ENCODE measurements around the gene LAMTOR4. TPM values are rescaled to one million over a fixed set of nuclear protein-coding genes. Genes with fewer than 3 reads are reported as not detected.
"Not testable (repeated sequence)": the region's sequence is repeated elsewhere in the genome, so short reads cannot be mapped to it uniquely, and the experiment has no call there.

Gene LAMTOR4
- polyA plus RNA-seq, 4 donors, result 141 to 370 (median 222) TPM

DNA sequence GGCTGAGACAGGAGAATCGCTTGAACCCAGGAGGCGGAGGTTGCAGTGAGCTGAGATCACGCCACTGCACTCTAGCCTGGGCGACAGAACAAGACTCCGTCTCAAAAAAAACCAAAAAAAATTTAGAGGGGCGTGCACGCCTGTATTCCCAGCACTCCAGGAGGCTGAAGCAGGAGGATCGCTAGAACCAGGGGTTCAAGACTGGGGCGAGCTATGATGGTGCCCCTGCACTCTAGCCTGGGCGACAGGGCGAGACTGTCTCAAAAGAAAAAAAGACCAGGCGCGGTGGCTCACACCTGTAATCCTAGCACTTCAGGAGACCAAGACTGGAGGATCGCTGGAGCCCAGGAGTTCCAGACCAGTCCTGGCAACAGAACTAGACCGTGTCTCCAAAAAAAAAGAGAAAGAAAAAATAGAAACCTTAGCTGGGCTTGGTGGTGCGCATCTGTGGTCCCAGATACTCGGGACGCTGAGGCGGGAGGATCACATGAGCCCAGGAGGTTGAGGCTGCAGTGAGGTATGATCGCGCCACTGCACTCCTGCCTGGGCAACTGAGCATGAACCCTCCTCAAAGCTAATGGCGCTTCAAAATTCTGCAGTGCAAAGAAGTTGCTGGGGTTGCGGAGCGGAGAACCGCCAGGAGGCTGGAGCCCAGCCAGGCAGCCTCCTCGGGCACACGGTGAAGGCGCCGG lies 22.3 kb upstream of the LAMTOR4 start:
- WGBS, 3 donors, result 5 to 10% (median 6%) methylated on average over 28 to 29 of the region's 29 CpGs
- H3K27ac ChIP-seq (ENCODE audit: low read depth in 1 of 3, low read length in 2 of 3), result peak overlapping the region; percentile 94 to 97 (median 95)
- FAIRE-seq (no peak), DNase-seq (no peak)
- peak overlapping the region; percentile 60 to 94 (median 81) for H3K4me3 ChIP-seq (ENCODE audit: low read depth in 1 of 3, low read length in 3 of 3)
- H3K4me1 ChIP-seq (ENCODE audit: control insufficient read depth in 3 of 3, insufficient read depth in 2 of 3, low read depth in 1 of 3, low read length in 2 of 3), result peaks cover 3 to 30% (median 5%) of the 10 kb centered on the region in 3 donors
- H3K27me3 ChIP-seq (ENCODE audit: control insufficient read depth in 3 of 3, insufficient read depth in 3 of 3, low read length in 3 of 3), result no peaks in the 10 kb centered on the region
- no peaks in the 10 kb centered on the region for H3K9me3 ChIP-seq (ENCODE audit: control insufficient read depth in 2 of 2, insufficient read depth in 1 of 2, low read depth in 1 of 2, low read length in 1 of 2)
- peaks cover 0 to 5% (median 0%) of the 10 kb centered on the region in 3 donors for H3K36me3 ChIP-seq (ENCODE audit: control insufficient read depth in 3 of 3, insufficient read depth in 2 of 3, low read depth in 1 of 3, low read length in 3 of 3)

DNA sequence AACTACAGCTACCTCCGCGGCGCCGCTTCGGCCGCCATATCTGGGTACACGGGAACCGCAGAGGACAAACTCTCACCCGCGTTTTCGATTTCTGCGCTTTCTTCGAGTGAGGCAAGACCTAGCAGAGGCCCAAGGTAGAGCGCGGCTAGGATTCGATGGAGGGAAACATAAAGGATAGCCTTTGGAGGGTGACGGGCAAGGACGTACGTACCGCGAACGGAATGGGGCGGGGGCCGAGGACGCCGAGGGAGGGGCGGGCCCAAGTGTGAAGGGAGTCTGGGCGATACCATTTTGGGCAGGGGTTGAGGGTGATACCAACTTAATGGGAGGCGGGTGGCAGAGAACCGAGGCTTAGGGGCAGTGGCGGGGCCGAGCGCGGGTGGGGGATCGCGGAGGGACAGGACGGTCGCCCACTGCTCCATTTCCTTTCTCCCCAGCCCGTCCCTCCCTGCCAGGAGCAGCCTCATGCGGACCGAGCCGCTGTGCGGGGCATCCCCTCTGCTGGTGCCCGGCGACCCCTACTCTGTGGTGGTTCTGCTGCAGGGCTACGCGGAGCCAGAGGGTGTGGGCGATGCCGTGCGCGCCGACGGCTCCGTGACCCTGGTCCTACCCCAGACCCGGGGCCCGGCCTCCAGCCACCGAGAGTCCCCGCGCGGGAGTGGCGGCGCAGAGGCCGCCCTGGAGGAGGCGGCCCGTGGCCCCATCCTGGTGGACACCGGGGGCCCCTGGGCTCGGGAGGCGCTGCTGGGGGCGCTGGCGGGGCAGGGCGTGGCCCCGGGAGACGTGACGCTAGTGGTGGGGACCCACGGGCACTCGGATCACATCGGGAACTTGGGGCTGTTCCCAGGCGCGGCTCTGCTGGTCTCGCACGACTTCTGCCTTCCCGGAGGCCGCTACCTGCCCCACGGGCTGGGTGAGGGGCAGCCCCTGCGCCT lies 21.5 kb upstream of the LAMTOR4 start, which contains the start of gene MBLAC1:
Gene MBLAC1, plus strand, starts transcription at position 37 of the 935 bp plus-strand sequence. Its CDS starts 429 bp downstream, at position 466.
- DNase-seq (peak; percentile 93 to 97), FAIRE-seq (no peak)
- H3K36me3 ChIP-seq (ENCODE audit: control insufficient read depth in 3 of 3, insufficient read depth in 2 of 3, low read depth in 1 of 3, low read length in 3 of 3), result peaks cover 0 to 2% (median 0%) of the 10 kb centered on the region in 3 donors
- peak within 1 kb of the TSS; percentile 94 to 97 (median 95) for H3K27ac ChIP-seq (ENCODE audit: low read depth in 1 of 3, low read length in 2 of 3)
- WGBS, 3 donors, result 0 to 1% (median 0%) methylated on average over 54 to 85 of the region's 85 CpGs
- H3K27me3 ChIP-seq (ENCODE audit: control insufficient read depth in 3 of 3, insufficient read depth in 3 of 3, low read length in 3 of 3), result no peaks in the 10 kb centered on the region
- peaks cover 3 to 30% (median 5%) of the 10 kb centered on the region in 3 donors for H3K4me1 ChIP-seq (ENCODE audit: control insufficient read depth in 3 of 3, insufficient read depth in 2 of 3, low read depth in 1 of 3, low read length in 2 of 3)
- no peaks in the 10 kb centered on the region for H3K9me3 ChIP-seq (ENCODE audit: control insufficient read depth in 2 of 2, insufficient read depth in 1 of 2, low read depth in 1 of 2, low read length in 1 of 2)
- peak within 1 kb of the TSS; percentile 60 to 94 (median 81) for H3K4me3 ChIP-seq (ENCODE audit: low read depth in 1 of 3, low read length in 3 of 3)

DNA sequence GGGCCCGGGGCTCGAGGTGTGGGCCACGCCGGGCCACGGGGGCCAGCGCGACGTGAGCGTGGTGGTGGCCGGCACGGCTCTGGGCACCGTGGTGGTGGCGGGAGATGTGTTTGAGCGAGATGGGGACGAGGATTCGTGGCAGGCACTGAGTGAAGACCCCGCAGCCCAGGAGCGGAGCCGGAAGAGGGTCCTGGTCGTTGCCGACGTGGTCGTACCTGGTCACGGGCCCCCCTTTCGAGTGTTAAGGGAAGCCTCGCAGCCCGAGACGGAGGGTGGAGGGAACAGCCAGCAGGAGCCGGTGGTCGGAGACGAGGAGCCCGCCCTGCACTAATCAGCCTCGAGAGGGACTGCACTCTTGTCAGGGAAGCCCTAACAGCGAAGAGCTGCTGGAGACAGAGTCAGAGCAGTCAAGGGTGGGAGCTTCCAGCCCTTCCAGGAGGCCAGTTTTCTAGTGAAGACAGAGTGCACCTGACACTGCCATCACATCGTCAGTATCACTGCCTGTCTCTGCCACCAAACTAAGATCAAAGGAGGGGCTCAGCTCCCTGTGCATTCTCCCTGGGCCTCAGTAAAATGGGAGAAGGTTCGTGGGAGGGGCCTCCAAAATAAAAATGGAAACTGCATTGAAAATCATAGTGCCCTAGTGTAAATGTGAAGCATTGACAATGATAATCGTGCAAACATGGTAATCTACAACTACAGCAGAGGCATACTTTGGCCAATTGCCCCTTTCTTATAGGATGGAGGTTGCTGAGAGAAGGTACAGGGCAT lies 20.7 kb upstream of the LAMTOR4 start:
- 1 to 3% (median 3%) methylated on average over 19 to 37 of the region's 37 CpGs for WGBS, 3 donors
- Histone ChIP-seq H3K27ac (ENCODE audit: low read depth in 1 of 3, low read length in 2 of 3) (peak overlapping the region; percentile 94 to 97 (median 95)), H3K4me3 (ENCODE audit: low read depth in 1 of 3, low read length in 3 of 3) (peak overlapping the region; percentile 60 to 94 (median 81)), H3K27me3 (ENCODE audit: control insufficient read depth in 3 of 3, insufficient read depth in 3 of 3, low read length in 3 of 3) (no peaks in the 10 kb centered on the region), H3K36me3 (ENCODE audit: control insufficient read depth in 3 of 3, insufficient read depth in 2 of 3, low read depth in 1 of 3, low read length in 3 of 3) (no peaks in the 10 kb centered on the region), H3K4me1 (ENCODE audit: control insufficient read depth in 3 of 3, insufficient read depth in 2 of 3, low read depth in 1 of 3, low read length in 2 of 3) (peaks cover 5 to 30% (median 5%) of the 10 kb centered on the region in 3 donors), H3K9me3 (ENCODE audit: control insufficient read depth in 2 of 2, insufficient read depth in 1 of 2, low read depth in 1 of 2, low read length in 1 of 2) (no peaks in the 10 kb centered on the region)
- DNase-seq (peak; percentile 24 to 57), FAIRE-seq (no peak)

DNA sequence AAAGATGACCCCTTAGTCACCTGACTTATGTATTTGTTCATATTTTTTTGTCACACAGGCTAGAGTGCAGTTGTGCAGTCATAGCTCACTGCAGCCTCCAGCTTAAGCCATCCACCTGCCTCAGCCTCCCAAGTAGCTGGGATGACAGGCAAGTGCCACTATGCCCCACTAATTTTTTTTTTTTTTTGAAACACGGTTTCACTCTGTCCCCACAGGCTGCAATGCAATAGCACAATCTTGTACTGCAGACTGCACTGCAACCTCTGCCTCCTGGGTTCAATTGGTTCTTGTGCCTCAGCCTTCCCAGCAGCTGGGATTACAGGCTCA lies 20.1 kb upstream of the LAMTOR4 start:
- Histone ChIP-seq H3K27me3 (ENCODE audit: control insufficient read depth in 3 of 3, insufficient read depth in 3 of 3, low read length in 3 of 3) (no peaks in the 10 kb centered on the region), H3K9me3 (ENCODE audit: control insufficient read depth in 2 of 2, insufficient read depth in 1 of 2, low read depth in 1 of 2, low read length in 1 of 2) (no peaks in the 10 kb centered on the region), H3K27ac (ENCODE audit: low read depth in 1 of 3, low read length in 2 of 3) (peak overlapping the region in 1 of 3 donors; percentile 97), H3K36me3 (ENCODE audit: control insufficient read depth in 3 of 3, insufficient read depth in 2 of 3, low read depth in 1 of 3, low read length in 3 of 3) (no peaks in the 10 kb centered on the region), H3K4me3 (ENCODE audit: low read depth in 1 of 3, low read length in 3 of 3) (no peak overlapping the region), H3K4me1 (ENCODE audit: control insufficient read depth in 3 of 3, insufficient read depth in 2 of 3, low read depth in 1 of 3, low read length in 2 of 3) (peaks cover 5 to 30% (median 5%) of the 10 kb centered on the region in 3 donors)
- FAIRE-seq (no peak), DNase-seq (peak in 1 of 2 donors; percentile 19)
- 25 to 44% (median 29%) methylated on average over 1 of the region's 1 CpG for WGBS, 3 donors

DNA sequence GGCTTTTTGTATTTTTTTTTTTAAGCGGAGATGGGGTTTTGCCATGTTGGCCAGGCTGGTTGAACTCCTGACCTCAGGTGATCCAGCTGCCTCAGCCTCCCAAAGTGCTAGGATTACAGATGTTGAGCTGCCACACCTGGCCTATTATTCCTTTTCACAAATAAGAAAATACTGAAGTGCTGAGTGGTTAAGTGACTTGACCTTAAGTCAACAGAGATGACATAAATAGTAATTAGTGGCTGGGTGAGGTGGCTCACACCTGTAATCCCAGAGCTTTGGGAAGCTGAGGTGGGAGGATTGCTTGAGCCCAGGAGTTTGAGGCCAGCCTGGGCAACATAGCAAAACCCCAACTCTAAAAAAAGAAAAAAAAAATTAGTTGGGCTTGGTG lies 18.5 kb upstream of the LAMTOR4 start:
- WGBS, 3 donors, result 77 to 89% (median 89%) methylated on average over 1 of the region's 1 CpG
- DNase-seq, result peak in 1 of 2 donors; percentile 37

DNA sequence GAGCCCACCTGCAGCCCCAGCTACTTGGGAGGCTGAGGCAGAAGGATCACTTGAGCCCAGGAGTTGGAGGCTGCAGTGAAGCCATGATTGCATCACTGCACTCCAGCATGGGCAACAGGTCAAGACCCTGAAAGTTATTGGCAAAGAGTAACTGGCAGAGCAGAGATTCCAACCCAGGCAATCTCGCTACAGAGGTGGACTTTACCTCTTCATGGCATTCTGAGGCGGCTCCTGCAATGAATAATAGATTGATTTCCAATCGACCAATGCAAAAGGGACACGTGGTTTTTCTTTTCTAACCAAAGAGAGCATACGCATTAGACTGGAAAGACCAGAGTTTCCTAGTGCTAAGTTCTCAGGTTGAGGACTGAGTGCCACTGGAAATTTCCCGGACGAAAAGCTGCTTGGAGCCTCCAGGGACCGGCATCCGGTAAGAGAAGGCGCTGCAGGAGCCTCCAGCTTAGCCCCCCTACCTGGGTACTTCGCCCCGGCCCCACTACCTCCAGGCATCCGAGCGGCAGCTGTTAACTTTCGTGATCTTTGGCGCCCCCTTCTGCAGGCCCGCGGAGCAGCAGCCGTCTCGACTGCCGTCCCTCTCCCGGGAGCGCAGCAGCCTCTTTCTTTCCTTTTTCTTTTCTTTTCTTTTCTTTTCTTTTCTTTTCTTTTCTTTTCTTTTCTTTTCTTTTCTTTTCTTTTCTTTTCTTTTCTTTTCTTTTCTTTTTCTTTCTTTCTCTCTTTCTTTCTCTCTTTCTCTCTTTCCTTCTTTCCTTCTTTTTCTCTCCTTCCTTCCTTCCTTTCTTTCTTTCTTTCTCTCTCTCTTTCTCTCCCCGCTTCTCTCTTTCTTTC lies 17.9 kb upstream of the LAMTOR4 start:
- H3K4me3 ChIP-seq (ENCODE audit: low read depth in 1 of 3, low read length in 3 of 3), result peak overlapping the region in 2 of 3 donors; percentile 19 to 46
- H3K36me3 ChIP-seq (ENCODE audit: control insufficient read depth in 3 of 3, insufficient read depth in 2 of 3, low read depth in 1 of 3, low read length in 3 of 3), result no peaks in the 10 kb centered on the region
- FAIRE-seq (no peak), DNase-seq (peak; percentile 90 to 93)
- H3K27ac ChIP-seq (ENCODE audit: low read depth in 1 of 3, low read length in 2 of 3), result peak overlapping the region; percentile 48 to 76 (median 75)
- H3K27me3 ChIP-seq (ENCODE audit: control insufficient read depth in 3 of 3, insufficient read depth in 3 of 3, low read length in 3 of 3), result no peaks in the 10 kb centered on the region
- peaks cover 2 to 16% (median 5%) of the 10 kb centered on the region in 3 donors for H3K4me1 ChIP-seq (ENCODE audit: control insufficient read depth in 3 of 3, insufficient read depth in 2 of 3, low read depth in 1 of 3, low read length in 2 of 3)
- 2 to 10% (median 6%) methylated on average over 24 of the region's 24 CpGs for WGBS, 3 donors
- no peaks in the 10 kb centered on the region for H3K9me3 ChIP-seq (ENCODE audit: control insufficient read depth in 2 of 2, insufficient read depth in 1 of 2, low read depth in 1 of 2, low read length in 1 of 2)

More for the DNA sequence above, 18.5 kb upstream of the LAMTOR4 start:
- H3K9me3 ChIP-seq (ENCODE audit: control insufficient read depth in 2 of 2, insufficient read depth in 1 of 2, low read depth in 1 of 2, low read length in 1 of 2); H3K36me3 ChIP-seq (ENCODE audit: control insufficient read depth in 3 of 3, insufficient read depth in 2 of 3, low read depth in 1 of 3, low read length in 3 of 3); FAIRE-seq; H3K27me3 ChIP-seq (ENCODE audit: control insufficient read depth in 3 of 3, insufficient read depth in 3 of 3, low read length in 3 of 3); H3K4me3 ChIP-seq (ENCODE audit: low read depth in 1 of 3, low read length in 3 of 3): not testable (repeated sequence)
- Histone ChIP-seq H3K4me1 (ENCODE audit: control insufficient read depth in 3 of 3, insufficient read depth in 2 of 3, low read depth in 1 of 3, low read length in 2 of 3) (peaks cover 2 to 22% (median 5%) of the 10 kb centered on the region in 3 donors), H3K27ac (ENCODE audit: low read depth in 1 of 3, low read length in 2 of 3) (peak overlapping the region; percentile 48 to 76 (median 75))

DNA sequence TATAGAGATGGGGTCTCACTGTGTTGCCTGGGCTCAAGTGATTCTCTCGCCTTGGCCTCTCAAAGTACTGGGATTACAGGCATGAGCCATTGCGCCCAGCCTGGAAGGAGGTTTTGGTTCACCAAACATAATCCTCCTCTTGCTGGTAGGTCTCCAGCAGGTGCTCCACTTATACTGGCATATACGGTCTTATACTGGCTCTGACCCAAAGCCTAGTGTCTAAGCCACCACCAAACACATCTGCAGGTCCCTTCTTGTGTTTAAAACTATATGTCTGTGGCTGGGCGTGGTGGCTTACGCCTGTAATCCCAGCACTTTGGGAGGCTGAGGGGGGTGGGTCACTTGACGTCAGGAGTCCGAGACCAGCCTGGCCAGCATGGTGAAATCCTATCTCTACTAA lies 16.6 kb upstream of the LAMTOR4 start:
- H3K4me1 ChIP-seq (ENCODE audit: control insufficient read depth in 3 of 3, insufficient read depth in 2 of 3, low read depth in 1 of 3, low read length in 2 of 3), result peaks cover 2 to 12% (median 5%) of the 10 kb centered on the region in 3 donors
- H3K9me3 ChIP-seq (ENCODE audit: control insufficient read depth in 2 of 2, insufficient read depth in 1 of 2, low read depth in 1 of 2, low read length in 1 of 2), result no peaks in the 10 kb centered on the region
- no peaks in the 10 kb centered on the region for H3K36me3 ChIP-seq (ENCODE audit: control insufficient read depth in 3 of 3, insufficient read depth in 2 of 3, low read depth in 1 of 3, low read length in 3 of 3)
- WGBS, 3 donors, result 44 to 63% (median 49%) methylated on average over 7 of the region's 7 CpGs
- H3K27ac ChIP-seq (ENCODE audit: low read depth in 1 of 3, low read length in 2 of 3), result no peak overlapping the region
- no peaks in the 10 kb centered on the region for H3K27me3 ChIP-seq (ENCODE audit: control insufficient read depth in 3 of 3, insufficient read depth in 3 of 3, low read length in 3 of 3)
- no peak for FAIRE-seq
- no peak for DNase-seq
- no peak overlapping the region for H3K4me3 ChIP-seq (ENCODE audit: low read depth in 1 of 3, low read length in 3 of 3)
